ENCODE data around the gene HSPA12B.
A peak's percentile ranks its signal among the peaks of the same experiment; 100 is the strongest.

HSPA12B gene

DNA sequence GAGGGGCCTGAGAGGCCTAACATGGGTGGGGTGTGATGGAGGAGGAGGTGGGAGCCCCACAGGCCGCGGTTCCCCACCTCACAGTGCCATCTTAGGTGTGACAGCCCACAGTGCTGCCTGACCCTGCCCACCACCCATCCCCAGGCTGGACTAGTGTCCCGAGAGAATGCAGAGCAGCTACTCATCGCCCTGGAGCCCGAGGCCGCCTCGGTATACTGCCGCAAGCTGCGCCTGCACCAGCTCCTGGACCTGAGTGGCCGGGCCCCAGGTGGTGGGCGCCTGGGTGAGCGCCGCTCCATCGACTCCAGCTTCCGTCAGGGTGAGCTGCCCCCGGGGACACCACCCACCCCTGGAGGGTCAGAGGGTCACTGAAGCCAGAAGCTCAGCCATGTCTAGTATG is 15.6 kb downstream of the HSPA12B start:
- no peak for FAIRE-seq
- DNase-seq (ENCODE audit: low spot score) = no peak

- DNase-seq (ENCODE audit: low spot score) (no peak), FAIRE-seq (no peak)
Measured at GRCh38 chr20:3749087-3749688, 16.7 kb downstream of the HSPA12B start.

DNA sequence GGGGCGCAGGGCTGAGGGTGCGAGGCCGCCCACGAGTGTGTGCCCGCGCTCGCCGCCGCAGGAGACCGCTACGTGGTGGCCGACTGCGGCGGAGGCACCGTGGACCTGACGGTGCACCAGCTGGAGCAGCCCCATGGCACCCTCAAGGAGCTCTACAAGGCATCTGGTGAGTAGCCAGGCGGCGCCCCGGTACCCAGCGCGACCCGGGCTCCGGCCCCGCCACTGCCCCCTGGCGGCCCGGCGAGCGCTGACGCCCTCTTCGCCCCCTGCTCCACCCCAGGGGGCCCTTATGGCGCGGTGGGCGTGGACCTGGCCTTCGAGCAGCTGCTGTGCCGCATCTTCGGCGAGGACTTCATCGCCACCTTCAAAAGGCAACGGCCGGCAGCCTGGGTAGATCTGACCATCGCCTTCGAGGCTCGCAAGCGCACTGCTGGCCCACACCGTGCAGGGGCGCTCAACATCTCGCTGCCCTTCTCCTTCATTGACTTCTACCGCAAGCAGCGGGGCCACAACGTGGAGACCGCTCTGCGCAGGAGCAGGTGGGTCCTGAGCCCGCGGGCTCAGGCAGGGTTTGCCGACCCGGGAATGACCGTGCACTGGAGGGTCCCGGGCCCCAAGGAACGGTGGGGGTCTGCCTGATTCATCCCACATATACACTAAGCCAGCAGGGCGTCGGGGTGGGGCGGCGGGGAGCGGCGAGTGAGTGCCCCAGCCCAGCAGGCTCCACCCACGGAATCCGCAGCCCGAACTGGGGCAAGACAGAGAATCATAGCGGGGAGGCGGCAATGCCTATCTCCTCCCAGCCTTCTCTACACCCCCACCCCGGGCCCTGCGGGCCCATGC is 17.4 kb downstream of the HSPA12B start:
- no peak for DNase-seq (ENCODE audit: low spot score)

GRCh38 chr20:3751305-3751674 is 18.8 kb downstream of the HSPA12B start:
- DNase-seq (ENCODE audit: low spot score) (no peak), FAIRE-seq (no peak)

More for the DNA sequence above, 17.4 kb downstream of the HSPA12B start:
- FAIRE-seq = no peak

DNA sequence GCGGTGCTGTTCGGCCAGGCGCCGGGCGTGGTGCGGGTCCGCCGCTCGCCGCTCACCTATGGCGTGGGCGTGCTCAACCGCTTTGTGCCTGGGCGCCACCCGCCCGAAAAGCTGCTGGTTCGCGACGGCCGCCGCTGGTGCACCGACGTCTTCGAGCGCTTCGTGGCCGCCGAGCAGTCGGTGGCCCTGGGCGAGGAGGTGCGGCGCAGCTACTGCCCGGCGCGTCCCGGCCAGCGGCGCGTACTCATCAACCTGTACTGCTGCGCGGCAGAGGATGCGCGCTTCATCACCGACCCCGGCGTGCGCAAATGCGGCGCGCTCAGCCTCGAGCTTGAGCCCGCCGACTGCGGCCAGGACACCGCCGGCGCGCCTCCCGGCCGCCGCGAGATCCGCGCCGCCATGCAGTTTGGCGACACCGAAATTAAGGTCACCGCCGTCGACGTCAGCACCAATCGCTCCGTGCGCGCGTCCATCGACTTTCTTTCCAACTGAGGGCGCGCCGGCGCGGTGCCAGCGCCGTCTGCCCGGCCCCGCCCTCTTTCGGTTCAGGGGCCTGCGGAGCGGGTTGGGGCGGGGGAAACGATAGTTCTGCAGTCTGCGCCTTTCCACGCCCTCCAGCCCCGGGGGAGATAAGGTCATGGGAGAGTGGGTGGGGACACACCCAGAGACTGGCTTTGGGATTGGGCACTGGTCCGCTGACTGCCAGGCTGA is 19.3 kb downstream of the HSPA12B start:
- no peak for FAIRE-seq

GRCh38 chr20:3752386-3752759 is 19.9 kb downstream of the HSPA12B start:
- FAIRE-seq = no peak
- no peak for DNase-seq (ENCODE audit: low spot score)

More for the DNA sequence above, 19.3 kb downstream of the HSPA12B start:
- no peak for DNase-seq (ENCODE audit: low spot score)

DNA sequence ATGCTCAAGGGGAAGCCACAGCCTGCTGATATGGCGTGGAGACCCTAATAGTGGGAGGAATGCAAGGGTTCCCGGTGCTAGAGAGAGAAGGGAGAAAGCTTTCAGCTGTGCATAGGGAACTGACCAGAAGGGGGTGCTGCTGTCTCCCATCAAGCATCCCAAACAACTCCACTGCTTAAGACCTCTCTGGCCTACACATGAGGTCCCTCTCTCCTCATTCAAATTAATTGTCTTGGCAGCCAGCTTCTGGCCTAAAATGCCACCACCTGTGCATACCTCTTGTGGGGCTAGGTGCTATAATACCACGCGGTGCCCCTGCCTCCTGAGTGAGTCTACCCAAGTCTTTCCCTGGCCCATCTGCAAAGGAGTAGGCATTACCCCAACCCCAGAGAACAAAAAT is 20.6 kb downstream of the HSPA12B start:
- peak; percentile 48 for FAIRE-seq
- peak; percentile 54 for DNase-seq (ENCODE audit: low spot score)

GRCh38 chr20:3753501-3754275 is 21.2 kb downstream of the HSPA12B start:
- no peak for FAIRE-seq
- DNase-seq (ENCODE audit: low spot score) = no peak

GRCh38 chr20:3754276-3754630 is 21.8 kb downstream of the HSPA12B start:
- no peak for FAIRE-seq
- DNase-seq (ENCODE audit: low spot score) = no peak

DNA sequence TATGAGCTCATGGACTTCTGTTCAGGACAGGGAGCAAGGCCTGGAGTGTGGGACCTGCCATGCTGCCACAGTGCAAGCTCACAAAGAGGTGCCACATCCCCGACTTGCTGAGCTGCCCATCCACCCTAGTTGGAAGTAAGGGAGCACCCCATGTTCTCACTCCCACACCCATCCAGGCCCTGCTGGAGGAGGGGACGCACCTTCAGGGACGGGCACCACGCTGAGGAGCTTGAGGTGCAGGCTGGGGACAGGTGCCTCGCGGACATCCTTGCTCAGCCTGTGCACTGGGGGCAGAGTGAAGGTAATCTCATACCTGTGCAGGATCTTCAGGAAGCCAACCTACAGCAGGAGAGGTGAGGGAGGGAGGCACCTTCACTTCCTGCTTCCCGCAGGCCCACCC is 22.8 kb downstream of the HSPA12B start:
- DNase-seq (ENCODE audit: low spot score) = no peak
- FAIRE-seq = no peak

DNA sequence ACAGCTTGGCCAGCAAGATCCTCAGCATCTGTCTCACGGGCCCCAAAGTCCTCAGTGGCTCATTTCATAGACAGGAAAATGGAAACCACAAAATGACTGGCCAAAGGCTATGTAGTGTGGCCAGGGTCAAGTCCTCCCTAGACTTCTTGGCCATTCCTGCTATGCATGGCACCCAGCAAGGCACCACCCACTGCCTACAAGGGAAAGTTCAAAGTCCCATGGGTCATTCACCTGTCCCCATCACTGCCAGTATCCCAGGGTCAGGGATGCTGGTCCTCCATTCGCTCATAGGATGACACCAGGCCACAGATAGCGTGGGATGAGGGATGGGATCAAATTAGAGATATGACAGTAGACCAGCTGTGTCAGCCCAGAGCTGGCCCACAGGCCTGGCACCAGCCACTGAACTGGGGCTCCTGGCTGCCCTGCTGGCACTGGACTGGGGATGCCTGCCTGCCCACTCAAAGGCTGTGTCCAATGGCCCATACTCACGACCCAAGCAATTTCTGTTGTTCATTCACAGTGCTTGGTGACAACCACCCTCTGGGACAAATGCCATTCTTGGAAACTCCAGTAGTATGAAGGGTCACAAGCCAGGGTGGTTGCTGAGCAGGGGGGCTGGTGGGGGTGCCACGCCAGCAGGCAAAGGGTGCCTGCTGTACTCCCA is 23.5 kb downstream of the HSPA12B start:
- DNase-seq (ENCODE audit: low spot score) (no peak), FAIRE-seq (no peak)

GRCh38 chr20:3757268-3757667 is 24.8 kb downstream of the HSPA12B start:
- DNase-seq (ENCODE audit: low spot score) (no peak), FAIRE-seq (no peak)

- FAIRE-seq (no peak), DNase-seq (ENCODE audit: low spot score) (no peak)
Measured at GRCh38 chr20:3758566-3758965, 26.1 kb downstream of the HSPA12B start.

GRCh38 chr20:3759316-3759823 is 26.9 kb downstream of the HSPA12B start:
- DNase-seq (ENCODE audit: low spot score) = no peak
- FAIRE-seq = no peak

DNA sequence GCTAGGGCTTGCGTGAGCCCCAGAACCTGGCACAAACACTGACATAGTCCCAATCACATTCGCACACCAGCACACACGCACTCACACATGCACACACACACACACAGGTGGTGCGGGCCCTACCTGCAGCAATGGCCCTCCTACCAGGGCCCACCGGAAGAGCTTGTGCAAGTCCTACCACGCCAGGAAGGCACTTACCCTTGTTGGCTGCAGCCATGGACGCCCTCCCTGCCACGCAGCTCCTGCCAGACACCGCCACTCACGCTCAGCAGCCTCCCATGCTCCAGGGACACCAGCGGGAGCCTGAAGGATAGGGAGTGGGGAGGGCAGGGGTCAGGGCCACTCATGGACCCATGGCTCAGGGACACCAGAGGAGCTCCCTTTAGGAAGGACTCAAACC is 27.4 kb downstream of the HSPA12B start:
- FAIRE-seq (no peak), DNase-seq (ENCODE audit: low spot score) (no peak)

DNA sequence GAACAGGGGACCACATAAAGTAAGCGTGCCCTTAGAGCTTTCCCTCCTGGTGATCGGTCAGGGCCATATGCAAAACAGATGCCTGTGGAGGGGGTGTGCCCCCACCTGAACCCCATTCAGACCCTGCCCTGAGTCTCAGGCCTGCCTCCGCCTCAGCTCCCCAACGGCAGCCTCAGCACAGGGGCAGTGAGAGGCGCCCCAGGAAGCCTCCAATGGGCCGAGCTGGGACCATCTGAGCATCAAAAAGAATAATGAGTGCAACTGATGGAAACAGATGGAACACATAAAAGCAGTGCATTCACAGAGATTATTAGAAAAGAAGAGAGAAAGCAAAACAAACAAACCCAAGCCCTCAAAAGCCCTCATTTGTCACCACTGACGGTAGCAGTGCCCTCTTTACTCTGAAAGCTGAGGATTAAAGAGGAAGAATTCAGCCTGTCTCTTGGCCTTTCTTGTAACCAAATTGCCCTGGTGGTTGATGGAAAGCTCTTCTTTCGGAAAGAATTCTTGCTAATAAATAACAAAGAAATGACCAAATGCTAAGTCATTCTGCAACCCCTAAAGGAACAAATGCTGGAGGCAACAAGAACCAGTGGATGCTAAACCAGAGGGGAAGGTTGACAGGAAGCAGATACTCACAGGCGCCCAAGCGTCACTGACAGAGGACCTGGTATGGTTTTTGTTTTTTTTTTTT is 28.3 kb downstream of the HSPA12B start:
- FAIRE-seq = no peak

GRCh38 chr20:3763671-3764601 is 31.5 kb downstream of the HSPA12B start:
- FAIRE-seq (no peak), DNase-seq (ENCODE audit: low spot score) (no peak)

More for the DNA sequence above, 28.3 kb downstream of the HSPA12B start:
- no peak for DNase-seq (ENCODE audit: low spot score)

GRCh38 chr20:3764659-3765058 is 32.2 kb downstream of the HSPA12B start:
- FAIRE-seq (no peak), DNase-seq (ENCODE audit: low spot score) (no peak)

GRCh38 chr20:3765171-3765882 is 32.8 kb downstream of the HSPA12B start:
- no peak for FAIRE-seq
- DNase-seq (ENCODE audit: low spot score) = no peak
